Measurements from ENCODE around the gene TTC39C.

DNA sequence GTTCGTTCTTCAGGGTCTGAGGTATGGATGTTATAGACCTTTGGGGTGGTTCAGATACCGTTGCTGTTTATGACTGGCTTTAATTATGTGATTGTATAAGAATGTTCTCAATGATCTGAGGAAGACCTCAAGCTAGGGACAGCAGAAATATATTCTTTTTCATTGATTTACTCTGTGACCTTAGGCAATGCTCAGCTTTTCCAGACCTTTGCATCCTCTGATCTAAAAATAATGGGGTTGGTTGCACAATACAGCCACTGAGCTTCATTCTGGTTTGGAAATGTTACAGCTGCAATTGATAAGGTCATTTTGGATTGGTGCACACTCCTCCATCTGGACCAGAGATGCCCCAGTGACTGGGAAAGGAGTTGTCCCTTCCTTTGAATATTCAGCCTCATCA is 107.1 kb downstream of the TTC39C start:
- TF ChIP-seq, protein P1, sequence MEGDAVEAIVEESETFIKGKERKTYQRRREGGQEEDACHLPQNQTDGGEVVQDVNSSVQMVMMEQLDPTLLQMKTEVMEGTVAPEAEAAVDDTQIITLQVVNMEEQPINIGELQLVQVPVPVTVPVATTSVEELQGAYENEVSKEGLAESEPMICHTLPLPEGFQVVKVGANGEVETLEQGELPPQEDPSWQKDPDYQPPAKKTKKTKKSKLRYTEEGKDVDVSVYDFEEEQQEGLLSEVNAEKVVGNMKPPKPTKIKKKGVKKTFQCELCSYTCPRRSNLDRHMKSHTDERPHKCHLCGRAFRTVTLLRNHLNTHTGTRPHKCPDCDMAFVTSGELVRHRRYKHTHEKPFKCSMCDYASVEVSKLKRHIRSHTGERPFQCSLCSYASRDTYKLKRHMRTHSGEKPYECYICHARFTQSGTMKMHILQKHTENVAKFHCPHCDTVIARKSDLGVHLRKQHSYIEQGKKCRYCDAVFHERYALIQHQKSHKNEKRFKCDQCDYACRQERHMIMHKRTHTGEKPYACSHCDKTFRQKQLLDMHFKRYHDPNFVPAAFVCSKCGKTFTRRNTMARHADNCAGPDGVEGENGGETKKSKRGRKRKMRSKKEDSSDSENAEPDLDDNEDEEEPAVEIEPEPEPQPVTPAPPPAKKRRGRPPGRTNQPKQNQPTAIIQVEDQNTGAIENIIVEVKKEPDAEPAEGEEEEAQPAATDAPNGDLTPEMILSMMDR (IDR thresholded peaks at IDR 0.05; ENCODE audit: low read depth, low read length) = no peak
- TF ChIP-seq POLR2A (IDR thresholded peaks at IDR 0.05; ENCODE audit: extremely low read depth, insufficient read length) = no peak

All from NB4 (cell line).